Activated CD8-positive, alpha-beta T cell treated with anti-CD3 and anti-CD28 coated beads for 36 hours (primary cell): ENCODE results near the gene ACAD9. TPM values are rescaled to one million over a fixed set of nuclear protein-coding genes. Genes with fewer than 3 reads are reported as not detected.

Experiments used
- ATAC-seq: fragments of 200-7000 bp; cut with Tn5 transposase; one replicate; pipeline ENCODE4 v1.10.0; 2021; ENCODE audit warnings: mild to moderate bottlenecking, moderate library complexity
- CTCF ChIA-PET: fragments of 350-600 bp; sonication (Branson Sonifier 250); formaldehyde crosslinking; loops from one replicate; lab custom pipeline; 2021; ENCODE audit warnings: antibody characterized with exemption; lab: Charles Lee
- POLR2A ChIA-PET: fragments of 350-600 bp; sonication (Branson Sonifier 250); formaldehyde crosslinking; loops from one replicate; lab custom pipeline; 2021; ENCODE audit warnings: antibody characterized with exemption; lab: Charles Lee
- DNase-seq: peaks from one replicate; pipeline ENCODE4 v3.0.0-alpha.2; 2020
- H3K27ac Mint-ChIP-seq: one replicate; pipeline ENCODE4 v1.8.0; 2021; ENCODE audit warnings: mild to moderate bottlenecking, mixed read lengths
- H3K27me3 Mint-ChIP-seq: one replicate; pipeline ENCODE4 v1.8.0; 2021; ENCODE audit warnings: mixed read lengths
- H3K36me3 Mint-ChIP-seq: one replicate; pipeline ENCODE4 v1.8.0; 2021; ENCODE audit warnings: low read depth, mixed read lengths
- H3K4me1 Mint-ChIP-seq: one replicate; pipeline ENCODE4 v1.8.0; 2021; ENCODE audit warnings: low read depth, mixed read lengths
- H3K4me3 Mint-ChIP-seq: one replicate; pipeline ENCODE4 v1.8.0; 2021; ENCODE audit warnings: mild to moderate bottlenecking, moderate library complexity, mixed read lengths
- H3K9me3 Mint-ChIP-seq: one replicate; pipeline ENCODE4 v1.8.0; 2021; ENCODE audit warnings: mixed read lengths
- intact Hi-C: fragments of 100-400 bp; cut with micrococcal nuclease; formaldehyde crosslinking; loops from one replicate; pipeline ENCODE4 v1.10.0; 2022
- total RNA-seq, 2 experiments: library from RNA; stranded (reverse); gene quantifications; one replicate each; pipeline ENCODE4 v1.2.3, GENCODE V29; 2021
- TF ChIP-seq, protein P1 (sequence below): fragments of 200-600 bp; IDR thresholded peaks from one replicate; pipeline ENCODE4 v1.8.0; 2022; ENCODE audit warnings: antibody characterized with exemption, mild to moderate bottlenecking

ACAD9 gene
- total RNA-seq, 2 experiments from 2014 or later = 50.1 to 50.5 TPM

DNA sequence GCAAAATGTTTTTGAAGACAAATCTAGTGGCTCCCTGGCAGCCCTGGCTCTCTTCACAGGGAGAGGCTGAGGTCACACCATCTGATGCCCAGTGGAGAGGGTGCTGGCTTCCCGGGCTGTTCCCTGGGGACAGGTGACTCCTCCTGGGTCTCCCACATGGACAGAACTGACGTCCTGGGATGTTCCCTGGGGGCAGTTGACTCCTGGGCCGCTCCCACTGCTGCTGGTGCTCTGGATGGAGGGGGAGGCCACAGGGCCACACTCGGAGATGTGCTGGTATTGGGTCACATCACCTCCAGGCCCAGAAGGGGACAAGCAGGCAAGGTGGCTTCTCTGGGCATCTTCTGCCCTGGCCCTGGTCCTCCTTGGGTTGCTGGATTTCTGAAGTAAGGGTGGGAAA is 27.8 kb upstream of the ACAD9 start:
- no peak overlapping the region for H3K27ac Mint-ChIP-seq
- intact Hi-C loops = no loop called here
- H3K4me1 Mint-ChIP-seq = peaks cover 6% of the 10 kb centered on the region
- peaks cover 4% of the 10 kb centered on the region for H3K36me3 Mint-ChIP-seq
- TF ChIP-seq, protein P1, sequence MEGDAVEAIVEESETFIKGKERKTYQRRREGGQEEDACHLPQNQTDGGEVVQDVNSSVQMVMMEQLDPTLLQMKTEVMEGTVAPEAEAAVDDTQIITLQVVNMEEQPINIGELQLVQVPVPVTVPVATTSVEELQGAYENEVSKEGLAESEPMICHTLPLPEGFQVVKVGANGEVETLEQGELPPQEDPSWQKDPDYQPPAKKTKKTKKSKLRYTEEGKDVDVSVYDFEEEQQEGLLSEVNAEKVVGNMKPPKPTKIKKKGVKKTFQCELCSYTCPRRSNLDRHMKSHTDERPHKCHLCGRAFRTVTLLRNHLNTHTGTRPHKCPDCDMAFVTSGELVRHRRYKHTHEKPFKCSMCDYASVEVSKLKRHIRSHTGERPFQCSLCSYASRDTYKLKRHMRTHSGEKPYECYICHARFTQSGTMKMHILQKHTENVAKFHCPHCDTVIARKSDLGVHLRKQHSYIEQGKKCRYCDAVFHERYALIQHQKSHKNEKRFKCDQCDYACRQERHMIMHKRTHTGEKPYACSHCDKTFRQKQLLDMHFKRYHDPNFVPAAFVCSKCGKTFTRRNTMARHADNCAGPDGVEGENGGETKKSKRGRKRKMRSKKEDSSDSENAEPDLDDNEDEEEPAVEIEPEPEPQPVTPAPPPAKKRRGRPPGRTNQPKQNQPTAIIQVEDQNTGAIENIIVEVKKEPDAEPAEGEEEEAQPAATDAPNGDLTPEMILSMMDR = no peak
- DNase-seq = no peak
- no peak overlapping the region for H3K4me3 Mint-ChIP-seq
- CTCF ChIA-PET = no interaction called here
- no peak for ATAC-seq
- peaks cover 9% of the 10 kb centered on the region for H3K9me3 Mint-ChIP-seq
- H3K27me3 Mint-ChIP-seq = no peaks in the 10 kb centered on the region
- POLR2A ChIA-PET = no interaction called here

DNA sequence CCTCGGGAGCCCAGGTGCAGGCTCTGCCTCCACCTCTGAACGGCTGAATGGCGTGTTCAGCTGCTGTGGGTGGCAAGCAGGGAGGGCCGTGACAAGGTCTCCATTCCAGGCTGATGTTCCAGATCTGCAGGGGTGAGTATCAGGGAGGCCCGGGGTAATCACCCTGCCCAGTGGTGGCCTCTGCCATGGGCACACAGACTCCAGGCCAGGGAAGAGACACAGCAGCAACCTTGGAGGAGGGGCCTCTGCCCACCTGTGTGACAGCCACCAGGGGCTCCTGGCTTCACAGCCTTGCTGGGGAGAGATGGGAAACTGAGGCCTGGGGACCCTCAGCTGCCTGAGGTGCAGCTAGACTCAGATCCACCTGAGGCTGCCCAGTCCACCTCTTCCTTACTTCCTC is 25.6 kb upstream of the ACAD9 start:
- CTCF ChIA-PET = interaction anchor here (1.1 kb wide), 1 partner anchor 9 kb away, joined by 4 read pairs; no protein-coding TSS in a partner anchor
- TF ChIP-seq, protein P1 = no peak
- ATAC-seq (no peak), DNase-seq (no peak)
- Mint-ChIP-seq H3K36me3 (peaks cover 6% of the 10 kb centered on the region), H3K27me3 (no peaks in the 10 kb centered on the region), H3K9me3 (peaks cover 21% of the 10 kb centered on the region), H3K4me1 (no peaks in the 10 kb centered on the region), H3K27ac (no peak overlapping the region), H3K4me3 (no peak overlapping the region)
- intact Hi-C loops = no loop called here
- POLR2A ChIA-PET = interaction anchor here (1.4 kb wide), 1 partner anchor 21 kb away, joined by 3 read pairs; no protein-coding TSS in a partner anchor

DNA sequence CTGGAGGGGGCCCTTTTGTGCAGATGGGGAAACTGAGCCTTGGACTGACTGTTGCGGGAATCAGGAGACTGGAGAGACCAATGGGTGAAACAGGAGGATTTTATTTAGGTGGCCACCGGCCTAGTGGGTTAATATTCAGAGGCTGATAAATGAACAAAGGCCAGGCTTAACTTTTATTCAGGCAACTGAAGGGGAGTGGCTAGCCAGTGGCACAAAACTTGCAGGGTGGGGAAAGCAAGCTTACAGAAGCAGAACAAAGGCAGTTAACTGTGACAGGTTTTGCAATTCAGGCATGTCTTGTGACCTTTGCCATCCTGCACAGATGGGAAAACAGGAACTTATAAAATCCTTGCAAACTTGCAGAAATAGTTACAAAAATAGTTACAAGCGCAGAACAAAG is 24.9 kb upstream of the ACAD9 start:
- Mint-ChIP-seq H3K4me3 (no peak overlapping the region), H3K9me3 (peaks cover 27% of the 10 kb centered on the region), H3K36me3 (peaks cover 11% of the 10 kb centered on the region), H3K27me3 (no peaks in the 10 kb centered on the region), H3K4me1 (no peaks in the 10 kb centered on the region), H3K27ac (no peak overlapping the region)
- intact Hi-C loops = no loop called here
- TF ChIP-seq, protein P1 = no peak
- CTCF ChIA-PET = no interaction called here
- no peak for ATAC-seq
- DNase-seq = no peak
- POLR2A ChIA-PET = interaction anchor here (1.4 kb wide), 1 partner anchor 20 kb away, joined by 3 read pairs; no protein-coding TSS in a partner anchor

DNA sequence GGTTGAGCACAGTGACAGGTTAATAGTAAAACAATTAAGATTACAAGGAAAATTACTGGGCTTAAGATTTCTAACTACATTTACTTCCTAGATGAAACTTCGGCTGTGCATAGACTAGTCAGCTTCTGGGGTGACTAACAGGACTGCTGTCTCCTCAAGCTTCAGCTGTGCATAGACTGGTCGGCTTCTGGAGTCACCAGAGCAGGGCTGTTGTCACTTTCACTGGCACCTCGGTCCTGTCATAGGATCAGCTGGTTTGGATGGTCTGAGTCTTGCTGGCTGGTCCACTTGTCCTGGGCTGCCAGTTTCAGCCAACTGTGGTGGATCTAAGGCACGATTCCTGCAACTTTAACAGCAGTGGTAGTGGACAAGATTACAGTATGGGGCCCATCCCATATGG is 23.9 kb upstream of the ACAD9 start:
- no peak for ATAC-seq
- H3K4me1 Mint-ChIP-seq = no peaks in the 10 kb centered on the region
- no peak overlapping the region for H3K4me3 Mint-ChIP-seq
- ChIA-PET CTCF (interaction anchor here (1.2 to 1.5 kb wide), 2 partner anchors 10 to 20 kb away, joined by 5 to 8 read pairs; no protein-coding TSS in a partner anchor), POLR2A (no interaction called here)
- no peak for DNase-seq
- intact Hi-C loops = no loop called here
- H3K36me3 Mint-ChIP-seq = peaks cover 20% of the 10 kb centered on the region
- no peaks in the 10 kb centered on the region for H3K27me3 Mint-ChIP-seq
- H3K27ac Mint-ChIP-seq = no peak overlapping the region
- peaks cover 37% of the 10 kb centered on the region for H3K9me3 Mint-ChIP-seq
- TF ChIP-seq, protein P1 = no peak

DNA sequence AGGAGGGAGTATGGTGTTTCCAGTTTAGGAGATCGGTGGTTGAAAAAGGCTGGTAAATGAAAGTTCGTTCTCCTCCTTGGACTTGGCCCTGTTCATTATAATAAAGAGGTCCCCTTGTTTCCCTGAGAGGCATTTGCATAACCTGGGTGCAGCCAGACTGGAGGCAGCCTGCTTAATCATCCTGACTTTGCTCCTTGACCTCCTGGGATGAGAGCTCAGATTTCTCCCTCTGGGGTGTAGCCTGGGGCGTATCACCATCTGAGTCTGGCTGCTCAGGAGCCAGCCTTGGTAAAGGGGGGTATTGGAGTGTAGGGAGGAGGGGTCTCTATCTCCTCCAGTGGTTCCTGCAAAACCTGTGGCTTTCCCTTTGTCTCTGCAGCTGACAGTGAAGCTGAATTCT is 21.3 kb upstream of the ACAD9 start:
- Mint-ChIP-seq H3K27ac (no peak overlapping the region), H3K4me1 (no peaks in the 10 kb centered on the region), H3K9me3 (peaks cover 44% of the 10 kb centered on the region), H3K27me3 (no peaks in the 10 kb centered on the region), H3K36me3 (peaks cover 28% of the 10 kb centered on the region), H3K4me3 (no peak overlapping the region)
- intact Hi-C loops = no loop called here
- ChIA-PET POLR2A (no interaction called here), CTCF (interaction anchor here (1.4 kb wide), 1 partner anchor 17 kb away, joined by 3 read pairs; no protein-coding TSS in a partner anchor)
- ATAC-seq (no peak), DNase-seq (no peak)
- TF ChIP-seq, protein P1 = no peak
